Mucosa of rectum (tissue), 2 donors: ENCODE results near the gene ATP11A.

Source experiments
- H3K27ac ChIP-seq, 2 donors: one replicate each; pipeline ENCODE4 v1.7.0; 2013; ENCODE audit warnings: inconsistent platforms in 2 of 2, low read depth in 2 of 2, low read length in 2 of 2
- H3K27me3 ChIP-seq, 2 donors: one replicate each; pipeline ENCODE4 v1.7.0; 2013; ENCODE audit warnings: low read length in 2 of 2; ENCODE audit not compliant: control insufficient read depth in 2 of 2, insufficient read depth in 2 of 2
- H3K36me3 ChIP-seq, 2 donors: one replicate each; pipeline ENCODE4 v1.7.0; 2013; ENCODE audit warnings: low read length in 2 of 2; ENCODE audit not compliant: control insufficient read depth in 2 of 2, insufficient read depth in 2 of 2
- H3K4me1 ChIP-seq, 2 donors: one replicate each; pipeline ENCODE4 v1.7.0; 2013; ENCODE audit warnings: low read length in 2 of 2, mild to moderate bottlenecking in 1 of 2; ENCODE audit not compliant: control insufficient read depth in 2 of 2, insufficient read depth in 2 of 2
- H3K4me3 ChIP-seq, 2 donors: one replicate each; pipeline ENCODE4 v1.7.0; 2013; ENCODE audit warnings: low read length in 2 of 2
- H3K9ac ChIP-seq, 2 donors: one replicate each; pipeline ENCODE4 v1.7.0; 2013; ENCODE audit warnings: low read length in 2 of 2, low read depth in 1 of 2, mild to moderate bottlenecking in 1 of 2
- H3K9me3 ChIP-seq, 2 donors: one replicate each; pipeline ENCODE4 v1.7.0; 2013; ENCODE audit warnings: low read length in 2 of 2; ENCODE audit not compliant: control insufficient read depth in 2 of 2
- donor health status: healthy.
- donor health status: Normal muscosa, but diverticular disease.

ATP11A gene

DNA sequence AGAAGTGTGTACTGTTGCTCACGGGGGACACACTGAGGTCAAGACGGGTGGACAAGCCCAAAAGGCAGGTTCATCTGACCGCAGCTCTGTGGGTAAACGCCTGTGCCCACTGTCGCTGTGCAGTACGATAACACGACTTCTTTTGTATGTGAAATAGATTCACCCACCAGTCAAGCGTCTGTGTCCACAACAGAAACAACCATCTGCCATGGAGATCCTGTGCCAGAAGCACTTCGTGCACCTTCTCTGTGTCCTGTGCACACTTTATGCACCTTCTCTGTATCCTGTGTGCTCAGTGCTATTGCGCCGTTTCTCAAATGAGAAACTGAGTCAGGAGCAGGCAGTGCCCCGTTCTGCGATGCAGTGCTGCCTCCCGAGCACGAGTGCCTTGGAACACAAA, 138.9 kb downstream of the ATP11A start:
- H3K9ac ChIP-seq = no peak overlapping the region
- no peaks in the 10 kb centered on the region for H3K27me3 ChIP-seq
- H3K4me3 ChIP-seq = no peak overlapping the region
- H3K36me3 ChIP-seq = peaks cover 18 to 21% of the 10 kb centered on the region in 2 donors
- H3K27ac ChIP-seq = no peak overlapping the region
- H3K9me3 ChIP-seq = no peaks in the 10 kb centered on the region
- no peaks in the 10 kb centered on the region for H3K4me1 ChIP-seq

DNA sequence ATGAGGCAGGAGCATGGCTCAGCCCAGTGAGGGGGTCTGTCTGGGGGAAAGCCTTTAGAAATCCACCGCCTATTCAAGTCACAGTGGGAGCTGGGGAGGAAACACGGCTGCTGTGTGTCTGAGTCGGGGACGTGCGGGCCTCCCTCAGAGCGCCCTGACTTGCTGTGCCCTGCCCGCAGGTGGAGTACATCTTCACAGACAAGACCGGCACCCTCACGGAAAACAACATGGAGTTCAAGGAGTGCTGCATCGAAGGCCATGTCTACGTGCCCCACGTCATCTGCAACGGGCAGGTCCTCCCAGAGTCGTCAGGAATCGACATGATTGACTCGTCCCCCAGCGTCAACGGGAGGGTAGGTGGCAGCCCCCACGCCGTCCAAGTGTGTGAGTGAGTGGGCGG, 141.4 kb downstream of the ATP11A start:
- no peak overlapping the region for H3K4me3 ChIP-seq
- peaks cover 16 to 28% of the 10 kb centered on the region in 2 donors for H3K36me3 ChIP-seq
- H3K4me1 ChIP-seq = no peaks in the 10 kb centered on the region
- no peak overlapping the region for H3K27ac ChIP-seq
- H3K9ac ChIP-seq = no peak overlapping the region
- no peaks in the 10 kb centered on the region for H3K9me3 ChIP-seq
- no peaks in the 10 kb centered on the region for H3K27me3 ChIP-seq

DNA sequence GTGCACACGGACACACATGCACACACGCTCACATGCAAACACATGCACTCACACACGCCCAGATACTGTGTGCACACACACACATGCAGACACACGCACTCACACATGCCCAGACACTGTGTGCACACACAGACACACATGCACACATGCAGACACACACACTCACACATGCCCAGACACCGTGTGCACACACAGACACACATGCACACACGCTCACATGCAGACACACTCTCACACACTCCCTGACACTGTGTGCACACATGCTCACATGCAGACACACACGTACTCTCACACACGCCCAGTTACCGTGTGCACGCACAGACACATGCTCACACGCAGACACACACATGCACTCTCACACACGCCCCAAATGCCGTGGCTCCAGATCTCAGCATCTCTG, 142.0 kb downstream of the ATP11A start:
- Histone ChIP-seq H3K4me1 (no peaks in the 10 kb centered on the region), H3K9me3 (no peaks in the 10 kb centered on the region), H3K36me3 (peaks cover 16 to 31% of the 10 kb centered on the region in 2 donors), H3K27me3 (no peaks in the 10 kb centered on the region), H3K9ac (no peak overlapping the region), H3K27ac (no peak overlapping the region), H3K4me3 (no peak overlapping the region)

DNA sequence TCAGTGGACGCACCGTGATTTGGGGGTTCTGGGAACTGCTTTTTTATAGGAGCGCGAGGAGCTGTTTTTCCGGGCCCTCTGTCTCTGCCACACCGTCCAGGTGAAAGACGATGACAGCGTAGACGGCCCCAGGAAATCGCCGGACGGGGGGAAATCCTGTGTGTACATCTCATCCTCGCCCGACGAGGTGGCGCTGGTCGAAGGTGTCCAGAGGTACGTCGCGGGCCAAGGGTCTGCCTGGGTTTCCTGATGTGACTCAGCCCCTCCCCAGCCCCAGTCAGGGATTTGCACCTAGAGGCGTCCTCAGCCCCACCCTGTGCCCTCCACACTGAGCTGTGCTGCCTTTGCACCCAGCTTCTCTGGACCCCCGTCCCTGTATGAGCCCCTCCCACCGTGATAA, 143.0 kb downstream of the ATP11A start:
- no peaks in the 10 kb centered on the region for H3K9me3 ChIP-seq
- peaks cover 16 to 32% of the 10 kb centered on the region in 2 donors for H3K36me3 ChIP-seq
- no peaks in the 10 kb centered on the region for H3K4me1 ChIP-seq

DNA sequence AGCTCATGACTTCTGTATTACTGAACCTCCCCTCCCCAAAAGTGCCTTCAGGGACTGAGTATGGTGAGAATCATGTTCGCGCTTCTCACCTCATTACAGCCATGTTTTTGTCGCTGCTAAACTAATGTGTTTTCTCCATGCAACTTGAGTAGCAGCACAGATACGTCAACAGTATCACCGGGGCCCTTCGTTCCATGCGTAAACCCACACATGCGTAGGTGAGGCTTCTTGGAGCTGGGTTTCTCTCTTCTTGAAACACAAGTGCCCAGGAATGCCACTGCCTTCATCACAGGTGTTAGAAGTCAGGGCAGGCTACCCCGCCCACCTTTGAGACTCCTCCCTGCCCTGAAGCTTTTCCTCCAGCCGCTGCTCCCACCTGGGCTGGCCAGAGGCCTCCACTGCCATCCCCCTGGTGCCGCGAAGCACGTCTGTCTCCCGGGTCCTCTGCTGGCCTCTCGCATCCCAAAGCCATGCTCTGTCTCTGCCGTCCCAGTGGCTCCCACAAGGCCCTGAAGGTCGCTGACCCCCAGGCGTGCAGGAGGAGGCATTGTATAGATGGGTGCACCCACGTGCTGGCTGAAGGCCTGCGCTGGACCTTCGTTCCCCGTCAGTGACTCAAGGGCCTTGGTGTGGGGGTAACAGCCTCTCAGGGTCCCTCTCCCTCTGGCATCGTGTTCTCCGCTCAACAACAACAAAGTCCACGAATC, 143.9 kb downstream of the ATP11A start:
- Histone ChIP-seq H3K27ac (no peak overlapping the region), H3K36me3 (peaks cover 16 to 33% of the 10 kb centered on the region in 2 donors), H3K4me1 (no peaks in the 10 kb centered on the region), H3K4me3 (no peak overlapping the region), H3K27me3 (no peaks in the 10 kb centered on the region), H3K9me3 (no peaks in the 10 kb centered on the region), H3K9ac (no peak overlapping the region)

More for the DNA sequence above, 143.0 kb downstream of the ATP11A start:
- Histone ChIP-seq H3K9ac (no peak overlapping the region), H3K27me3 (no peaks in the 10 kb centered on the region), H3K4me3 (no peak overlapping the region), H3K27ac (no peak overlapping the region)

DNA sequence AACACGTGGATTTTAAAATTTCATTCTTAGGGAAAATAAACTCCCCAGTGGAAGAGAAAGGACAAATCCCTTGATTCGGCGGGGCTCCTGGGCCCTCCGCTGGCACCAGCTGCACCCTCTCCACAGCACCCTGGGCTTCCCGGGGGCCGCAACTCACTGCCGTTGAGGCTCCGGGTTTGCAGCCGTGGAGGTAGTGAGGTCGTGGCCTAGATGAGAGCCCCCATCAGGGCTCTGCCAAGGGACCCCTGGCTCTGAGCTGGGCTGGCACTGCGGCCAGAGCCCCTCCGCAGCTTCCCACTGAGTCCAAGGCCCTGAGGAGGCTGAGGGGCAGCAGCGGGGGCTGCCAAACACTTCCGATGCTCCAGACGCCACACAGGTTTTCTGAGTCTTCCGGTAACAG, 145.5 kb downstream of the ATP11A start:
- H3K9ac ChIP-seq = no peak overlapping the region
- no peak overlapping the region for H3K27ac ChIP-seq
- H3K27me3 ChIP-seq = no peaks in the 10 kb centered on the region
- H3K9me3 ChIP-seq = no peaks in the 10 kb centered on the region
- H3K4me1 ChIP-seq = no peaks in the 10 kb centered on the region
- peaks cover 16 to 30% of the 10 kb centered on the region in 2 donors for H3K36me3 ChIP-seq
- no peak overlapping the region for H3K4me3 ChIP-seq

DNA sequence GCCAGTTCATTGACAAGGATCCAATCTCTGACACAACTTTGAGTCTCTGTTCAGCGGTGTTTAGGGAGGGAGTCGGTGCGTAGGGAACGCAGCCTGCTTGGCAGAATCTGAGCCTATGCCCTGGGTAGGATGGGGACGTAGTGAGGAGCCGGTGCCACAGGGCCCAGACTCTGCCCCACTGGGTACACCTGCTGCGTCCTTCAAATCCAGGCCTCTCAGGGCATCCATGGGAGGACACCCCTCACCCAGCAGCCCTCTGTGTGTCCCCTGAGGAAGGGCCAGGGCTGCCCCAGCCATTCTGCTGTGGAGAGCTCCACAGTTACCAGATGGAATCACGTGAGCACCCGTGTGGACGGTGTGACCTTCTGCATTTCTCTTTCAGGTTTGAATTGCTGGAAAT, 146.0 kb downstream of the ATP11A start:
- Histone ChIP-seq H3K27ac (no peak overlapping the region), H3K4me1 (no peaks in the 10 kb centered on the region), H3K4me3 (no peak overlapping the region), H3K36me3 (peaks cover 16 to 30% of the 10 kb centered on the region in 2 donors), H3K27me3 (no peaks in the 10 kb centered on the region), H3K9ac (no peak overlapping the region), H3K9me3 (no peaks in the 10 kb centered on the region)

DNA sequence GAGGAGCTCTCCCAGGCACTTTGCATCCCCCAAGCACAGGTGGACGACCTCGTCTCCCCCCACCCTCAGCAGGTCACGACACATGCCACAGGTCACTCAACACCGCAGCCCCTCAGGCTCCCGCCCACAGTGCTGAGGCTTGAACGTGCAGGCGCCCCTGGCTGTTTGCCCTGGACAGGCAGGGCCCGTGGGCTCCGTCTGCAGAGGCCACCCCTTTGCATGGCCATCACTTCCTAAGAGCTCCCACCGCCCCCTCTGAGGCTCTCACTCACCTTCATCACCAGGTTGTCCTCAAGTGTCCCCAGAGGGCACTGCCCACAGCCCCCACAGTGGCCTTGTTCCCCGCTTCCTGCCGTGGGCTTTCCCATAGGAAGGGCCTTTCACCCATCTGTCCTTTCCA, 147.1 kb downstream of the ATP11A start:
- H3K9me3 ChIP-seq = no peaks in the 10 kb centered on the region
- H3K4me3 ChIP-seq = no peak overlapping the region
- no peak overlapping the region for H3K27ac ChIP-seq
- H3K27me3 ChIP-seq = no peaks in the 10 kb centered on the region
- H3K4me1 ChIP-seq = no peaks in the 10 kb centered on the region
- no peak overlapping the region for H3K9ac ChIP-seq
- peaks cover 9 to 23% of the 10 kb centered on the region in 2 donors for H3K36me3 ChIP-seq

DNA sequence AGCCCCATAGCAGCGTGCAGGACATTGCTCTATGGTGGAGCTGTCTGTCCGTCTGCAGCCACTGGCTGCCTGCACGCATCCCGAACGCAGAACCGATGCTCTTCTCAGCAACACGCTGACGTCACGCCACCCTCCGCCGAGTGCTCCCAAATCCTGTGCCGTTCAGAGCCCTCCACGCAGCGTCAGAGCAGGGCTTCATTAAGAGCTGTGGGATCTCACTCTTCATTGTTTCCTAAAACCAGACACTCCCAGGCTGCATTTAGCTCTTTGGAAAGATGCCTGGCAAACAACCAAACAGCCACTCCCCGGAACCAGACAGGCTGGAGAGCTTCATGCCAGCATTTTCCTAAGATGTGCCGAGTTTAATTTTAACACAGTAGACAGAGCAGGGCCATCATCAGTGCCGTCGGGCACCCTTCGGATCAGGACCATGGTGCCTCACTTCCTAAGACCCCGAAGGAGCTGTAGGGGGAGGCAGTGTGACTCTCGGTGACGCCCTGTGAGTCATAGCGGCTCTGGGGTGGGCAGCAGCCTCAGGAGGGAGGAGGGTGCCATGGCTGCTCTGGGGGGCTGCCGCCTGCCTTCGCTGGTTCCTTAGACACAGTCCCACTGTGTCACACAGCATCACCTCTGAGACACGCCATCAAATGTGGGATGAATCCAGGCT, 147.7 kb downstream of the ATP11A start:
- H3K9ac ChIP-seq = no peak overlapping the region
- peaks cover 6 to 18% of the 10 kb centered on the region in 2 donors for H3K36me3 ChIP-seq

DNA sequence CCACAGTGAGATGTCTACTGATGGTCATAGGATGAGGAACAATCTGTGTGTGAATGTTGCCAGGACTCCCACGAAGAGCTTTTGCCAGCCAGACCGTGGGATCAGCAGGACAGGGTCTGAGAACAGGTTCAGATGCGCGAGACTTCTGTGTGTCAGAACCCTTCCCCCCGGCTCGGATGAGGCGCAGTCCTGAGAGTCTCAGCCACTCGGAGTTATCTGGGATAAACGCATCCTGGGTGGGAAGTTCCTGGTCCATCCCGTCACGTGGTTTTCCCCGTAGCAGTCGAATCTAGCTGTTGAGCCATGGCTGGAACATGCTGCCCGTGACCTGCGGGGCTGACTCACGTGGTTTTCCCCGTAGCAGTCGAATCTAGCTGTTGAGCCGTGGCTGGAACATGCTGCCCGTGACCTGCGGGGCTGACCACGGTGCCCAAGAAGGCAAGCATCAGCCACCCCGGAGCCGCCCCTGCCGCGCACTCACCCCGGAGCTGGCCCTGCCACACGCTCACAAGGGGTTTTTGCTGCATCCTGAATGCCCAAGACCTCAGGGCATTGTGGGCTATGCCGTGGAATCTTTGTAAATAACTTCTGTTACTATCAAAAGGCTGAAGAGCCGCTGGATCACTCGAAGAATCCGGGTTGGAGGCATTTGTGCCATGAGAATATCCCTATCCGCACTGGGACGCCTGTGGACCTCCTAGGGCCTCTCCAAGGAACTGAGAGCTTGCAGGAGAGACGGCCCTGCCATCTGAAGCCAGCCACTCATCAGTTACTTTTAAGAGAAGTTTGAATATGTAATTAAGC, 148.4 kb downstream of the ATP11A start:
- Histone ChIP-seq H3K36me3 (peaks cover 7 to 22% of the 10 kb centered on the region in 2 donors), H3K4me3 (no peak overlapping the region), H3K9ac (no peak overlapping the region), H3K27ac (no peak overlapping the region), H3K4me1 (no peaks in the 10 kb centered on the region), H3K27me3 (no peaks in the 10 kb centered on the region), H3K9me3 (no peaks in the 10 kb centered on the region)

More for the DNA sequence above, 147.7 kb downstream of the ATP11A start:
- Histone ChIP-seq H3K27ac (no peak overlapping the region), H3K9me3 (no peaks in the 10 kb centered on the region), H3K4me3 (no peak overlapping the region), H3K4me1 (no peaks in the 10 kb centered on the region), H3K27me3 (no peaks in the 10 kb centered on the region)
